CD4-positive, alpha-beta T cell (primary cell): Measurements from ENCODE around the gene AHRR. TPM values are rescaled to one million over a fixed set of nuclear protein-coding genes. Genes with fewer than 3 reads are reported as not detected.
"Not testable (repeated sequence)": the region's sequence is repeated elsewhere in the genome, so short reads cannot be mapped to it uniquely, and the experiment has no call there.

Experiments
- ATAC-seq: fragments of 200-7000 bp; cut with Tn5 transposase; one replicate; pipeline ENCODE4 v1.10.0; 2022; ENCODE audit warnings: mild to moderate bottlenecking; ENCODE audit not compliant: poor library complexity
- CTCF ChIA-PET: fragments of 350-600 bp; sonication (Branson Sonifier 250); formaldehyde crosslinking; loops from one replicate; lab custom pipeline; 2021; ENCODE audit warnings: antibody characterized with exemption, inconsistent platforms; lab: Charles Lee
- POLR2A ChIA-PET: fragments of 350-600 bp; sonication (Branson Sonifier 250); formaldehyde crosslinking; loops from one replicate; lab custom pipeline; 2021; ENCODE audit warnings: antibody characterized with exemption, inconsistent platforms; lab: Charles Lee
- DNase-seq, 14 experiments: peaks; one replicate each; pipeline ENCODE4 v3.0.0-alpha.2; 2013 to 2020; ENCODE audit warnings: mixed read lengths in 2 of 14
- H3K27ac ChIP-seq, 2 donors: one replicate each; pipeline versions ENCODE4 v1.5.1 to v1.7.0; 2013; ENCODE audit warnings: low read length in 2 of 2, low read depth in 1 of 2, mild to moderate bottlenecking in 1 of 2
- H3K27me3 ChIP-seq, 2 experiments: 1 replicate in 1 of 2; 2 replicates in 1 of 2; pipeline versions ENCODE4 v1.6.1 to v1.7.0; 2013; ENCODE audit warnings: low read length in 2 of 2, control low read depth in 1 of 2, mild to moderate bottlenecking in 1 of 2, moderate library complexity in 1 of 2; ENCODE audit not compliant: insufficient read depth in 2 of 2, control insufficient read depth in 1 of 2
- H3K36me3 ChIP-seq: one replicate; pipeline ENCODE4 v1.6.1; 2013; ENCODE audit warnings: low read length, control low read depth; ENCODE audit not compliant: insufficient read depth
- H3K4me1 ChIP-seq: one replicate; pipeline ENCODE4 v1.6.1; 2013; ENCODE audit warnings: low read length, control low read depth; ENCODE audit not compliant: insufficient read depth
- H3K4me3 ChIP-seq: one replicate; pipeline ENCODE4 v1.5.1; 2013; ENCODE audit warnings: mild to moderate bottlenecking, low read length, moderate library complexity
- H3K9me3 ChIP-seq, 2 experiments: 1 replicate in 1 of 2; 2 replicates in 1 of 2; pipeline versions ENCODE4 v1.6.1 to v1.7.0; 2013; ENCODE audit warnings: low read length in 2 of 2, mild to moderate bottlenecking in 2 of 2, control low read depth in 1 of 2, moderate library complexity in 1 of 2; ENCODE audit not compliant: control insufficient read depth in 1 of 2, insufficient read depth in 1 of 2
- H3K27ac Mint-ChIP-seq: one replicate; pipeline ENCODE4 v1.8.0; 2020; ENCODE audit warnings: mixed read lengths
- H3K27me3 Mint-ChIP-seq: one replicate; pipeline ENCODE4 v1.8.0; 2021; ENCODE audit warnings: mixed read lengths
- H3K36me3 Mint-ChIP-seq: one replicate; pipeline ENCODE4 v1.8.0; 2021; ENCODE audit warnings: low read depth, mixed read lengths
- H3K4me1 Mint-ChIP-seq: one replicate; pipeline ENCODE4 v1.8.0; 2021; ENCODE audit warnings: low read depth, mixed read lengths
- H3K4me3 Mint-ChIP-seq: one replicate; pipeline ENCODE4 v1.8.0; 2020; ENCODE audit warnings: mild to moderate bottlenecking, mixed read lengths
- H3K9me3 Mint-ChIP-seq: one replicate; pipeline ENCODE4 v1.8.0; 2020; ENCODE audit warnings: mixed read lengths
- CTCF ChIP-seq: fragments of 200-600 bp; IDR thresholded peaks from one replicate; pipeline ENCODE4 v1.8.0; 2022; ENCODE audit warnings: antibody characterized with exemption, mild to moderate bottlenecking
- intact Hi-C, 2 experiments: fragments of 100-400 bp; cut with DNase I in 1 of 2; cut with micrococcal nuclease in 1 of 2; formaldehyde crosslinking; loops; one replicate each; pipeline versions ENCODE4 v1.15.1 to v1.9.0; 2023 to 2025; cut with DNase I, micrococcal nuclease
- polyA plus RNA-seq, 2 donors: library from polyadenylated mRNA; unstranded; fragments of 120-200 nt; gene quantifications; one replicate each; pipeline ENCODE4 v1.2.1, GENCODE V29; 2013
- total RNA-seq, 174 experiments: library from RNA in 2 of 174; stranded (reverse) in 2 of 174; gene quantifications; one replicate each; pipeline ENCODE4 v1.2.3 and lab custom pipeline; 2021 to 2026

AHRR gene
- total RNA-seq: under 1 TPM; 0.45 to 0.63 TPM
- polyA plus RNA-seq (2013, experiment 1 of 2): 0.29 TPM
- 0.33 TPM for polyA plus RNA-seq (2013, experiment 2 of 2)
- total RNA-seq (lab: John Stamatoyannopoulos, UW): 0 to 5.1 (median 0.60) reads per million in 172 experiments

- DNase-seq: peak in 4 of 14 experiments; percentile 14 to 55 (median 30)
- peak; percentile 32 for ATAC-seq
- H3K4me3 ChIP-seq: peak within 1 kb of the TSS; percentile 22
Observed at GRCh38 chr5:321230-321725, at the start of gene AHRR. Gene AHRR (plus strand): TSS chr5:321714. CDS start chr5:343903, 22,189 bp downstream.

DNA sequence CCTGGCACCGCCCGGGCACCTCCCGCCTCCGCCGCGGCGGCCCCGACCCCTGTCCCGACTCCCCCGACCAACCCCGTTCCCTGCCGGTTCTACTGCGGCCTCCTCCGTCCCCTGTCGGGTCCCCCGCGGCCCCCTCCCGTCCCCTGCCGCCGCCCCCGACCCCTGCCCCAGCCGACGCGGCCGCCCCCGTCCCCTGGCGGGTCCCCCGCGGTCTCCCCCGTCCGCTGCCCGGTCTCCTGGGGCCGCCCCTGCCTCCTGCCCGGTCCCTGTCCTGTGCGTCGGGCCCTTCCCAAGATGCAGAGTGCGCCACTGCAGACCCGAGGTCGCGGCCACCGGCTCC, 49.7 kb upstream of the AHRR start:
- not testable (repeated sequence) for H3K27me3 ChIP-seq, H3K27me3 Mint-ChIP-seq, H3K9me3 Mint-ChIP-seq, ATAC-seq, DNase-seq, H3K9me3 ChIP-seq
- Mint-ChIP-seq H3K4me3 (peak overlapping the region; percentile 91), H3K4me1 (peaks cover 42% of the 10 kb centered on the region), H3K27ac (peak overlapping the region; percentile 87), H3K36me3 (peaks cover 54% of the 10 kb centered on the region)
- CTCF ChIA-PET: interaction anchor here (1.6 kb wide), 1 partner anchor 54 kb away, joined by 6 read pairs; the partner anchor contains the start of genes CCDC127 and SDHA
- peak overlapping the region; percentile 78 for H3K4me3 ChIP-seq
- H3K27ac ChIP-seq: peak overlapping the region in 1 of 2 donors; percentile 53
- POLR2A ChIA-PET: interaction anchor here (0.6 to 2.1 kb wide), 9 partner anchors 9 to 175 kb away, joined by 3 to 49 read pairs (median 3); partner anchors contain the start of genes CCDC127, EXOC3 and SDHA
- peaks cover 24% of the 10 kb centered on the region for H3K36me3 ChIP-seq
- intact Hi-C loops: loop anchor here (1.0 to 5.0 kb wide), 4 partner anchors 53 to 201 kb away; partner anchors contain the start of genes CCDC127 (in 1 of the 2), EXOC3 (in 1 of the 2) and SDHA (in 1 of the 2)
- H3K4me1 ChIP-seq: peaks cover 22% of the 10 kb centered on the region

More at GRCh38 chr5:321230-321725, at the start of gene AHRR:
- peaks cover 0 to 21% of the 10 kb centered on the region in 2 experiments for H3K9me3 ChIP-seq
- Mint-ChIP-seq H3K4me3 (peak within 1 kb of the TSS; percentile 73), H3K27me3 (peaks cover 42% of the 10 kb centered on the region), H3K36me3 (no peaks in the 10 kb centered on the region), H3K27ac (no peak within 1 kb of the TSS), H3K9me3 (no peaks in the 10 kb centered on the region), H3K4me1 (no peaks in the 10 kb centered on the region)
- peaks cover 22% of the 10 kb centered on the region for H3K4me1 ChIP-seq
- no peak within 1 kb of the TSS for H3K27ac ChIP-seq
- H3K36me3 ChIP-seq: peaks cover 6% of the 10 kb centered on the region
- TF ChIP-seq CTCF: peak; percentile 16
- ChIA-PET CTCF (no interaction called here), POLR2A (no interaction called here)
- H3K27me3 ChIP-seq: peaks cover 31 to 53% of the 10 kb centered on the region in 2 experiments
- intact Hi-C loops: no loop called here

DNA sequence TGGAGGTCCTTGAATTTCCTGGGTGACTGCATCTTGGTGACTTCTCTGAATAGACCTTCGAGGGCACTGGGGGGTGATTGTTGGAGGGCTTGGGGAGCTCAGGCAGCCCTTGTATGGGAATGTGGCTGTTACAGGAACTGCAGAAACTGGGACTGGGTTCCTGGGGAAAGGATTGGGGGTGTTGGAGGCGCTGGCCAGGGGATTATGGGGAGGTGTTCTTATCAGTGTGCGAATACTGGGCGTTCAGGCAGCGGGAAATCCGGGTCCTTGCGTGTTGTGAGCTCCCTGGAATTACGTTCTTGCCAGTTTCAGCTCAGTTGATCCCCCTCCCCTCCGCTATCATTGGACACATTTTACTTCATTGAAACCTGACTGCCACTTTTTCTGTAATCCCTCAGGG, 48.4 kb upstream of the AHRR start:
- Histone ChIP-seq H3K36me3 (peaks cover 25% of the 10 kb centered on the region), H3K4me1 (peaks cover 22% of the 10 kb centered on the region)
- H3K9me3 ChIP-seq, H3K27me3 Mint-ChIP-seq, ATAC-seq, H3K27me3 ChIP-seq, H3K4me3 ChIP-seq, CTCF ChIA-PET, DNase-seq, POLR2A ChIA-PET, H3K27ac ChIP-seq, H3K9me3 Mint-ChIP-seq: not testable (repeated sequence)
- intact Hi-C loops: loop anchor here in 1 of 2 experiments (5.0 kb wide), 2 partner anchors 169 to 199 kb away; partner anchors contain the start of gene EXOC3
- Mint-ChIP-seq H3K4me1 (peaks cover 42% of the 10 kb centered on the region), H3K27ac (peak overlapping the region; percentile 72), H3K4me3 (peak overlapping the region; percentile 91), H3K36me3 (peaks cover 44% of the 10 kb centered on the region)

DNA sequence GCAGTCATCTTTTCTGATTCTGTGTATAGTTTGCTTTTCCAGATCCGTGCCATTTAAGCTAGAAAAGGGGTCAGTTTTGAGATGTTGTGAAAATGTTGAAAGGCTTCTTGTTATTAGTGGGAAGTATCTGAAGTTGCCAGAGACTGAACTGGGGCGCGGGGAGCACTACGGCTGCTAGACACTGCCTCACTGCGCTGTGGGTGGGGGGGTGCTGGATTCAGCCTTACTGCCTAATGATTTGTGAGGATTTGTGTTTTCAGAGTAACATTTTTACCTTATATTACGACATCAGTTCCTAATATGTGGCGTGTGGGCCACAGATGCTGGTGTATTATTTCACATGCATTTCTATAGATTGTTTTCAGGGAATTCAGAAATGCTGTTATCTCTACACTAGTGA, 48.0 kb upstream of the AHRR start:
- CTCF ChIA-PET, POLR2A ChIA-PET: not testable (repeated sequence)
- intact Hi-C loops: loop anchor here in 1 of 2 experiments (5.0 kb wide), 2 partner anchors 169 to 199 kb away; partner anchors contain the start of gene EXOC3

DNA sequence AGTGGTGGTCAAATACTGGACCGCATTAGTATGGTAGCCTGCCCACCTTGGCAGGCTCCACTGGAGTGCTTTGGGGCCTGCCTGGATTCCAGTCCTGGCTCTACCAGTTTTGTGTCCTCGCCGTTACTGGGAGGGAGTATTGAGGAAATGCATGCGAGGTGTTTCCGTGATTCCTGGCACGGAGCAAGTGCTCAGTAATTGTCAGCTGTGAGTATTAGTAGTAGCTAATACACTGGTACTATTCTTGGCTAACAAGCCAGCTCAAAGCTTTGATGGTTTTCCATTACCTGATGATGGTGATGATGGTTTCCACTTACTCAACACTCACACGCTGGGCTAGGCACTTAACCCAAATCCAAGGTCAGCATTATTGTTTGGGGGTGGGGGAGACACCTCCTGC, 47.2 kb upstream of the AHRR start:
- H3K4me3 Mint-ChIP-seq: peak overlapping the region; percentile 54
- ATAC-seq, H3K27ac ChIP-seq, H3K4me3 ChIP-seq, POLR2A ChIA-PET, H3K27ac Mint-ChIP-seq, H3K27me3 Mint-ChIP-seq, CTCF ChIA-PET, H3K9me3 ChIP-seq, DNase-seq, H3K27me3 ChIP-seq, H3K9me3 Mint-ChIP-seq: not testable (repeated sequence)
- intact Hi-C loops: loop anchor here in 1 of 2 experiments (5.0 kb wide), 2 partner anchors 168 to 198 kb away; partner anchors contain the start of gene EXOC3
- peaks cover 46% of the 10 kb centered on the region for H3K4me1 Mint-ChIP-seq
- Histone ChIP-seq H3K36me3 (peaks cover 29% of the 10 kb centered on the region), H3K4me1 (peaks cover 22% of the 10 kb centered on the region)
- H3K36me3 Mint-ChIP-seq: peaks cover 50% of the 10 kb centered on the region

More for the DNA sequence above, 48.0 kb upstream of the AHRR start:
- not testable (repeated sequence) for DNase-seq, H3K4me3 ChIP-seq, H3K27me3 ChIP-seq, H3K9me3 Mint-ChIP-seq, H3K27ac ChIP-seq, H3K27me3 Mint-ChIP-seq, H3K9me3 ChIP-seq, ATAC-seq
- Mint-ChIP-seq H3K36me3 (peaks cover 44% of the 10 kb centered on the region), H3K4me1 (peaks cover 42% of the 10 kb centered on the region), H3K27ac (peak overlapping the region; percentile 72), H3K4me3 (peak overlapping the region; percentile 91)
- peaks cover 22% of the 10 kb centered on the region for H3K4me1 ChIP-seq
- peaks cover 25% of the 10 kb centered on the region for H3K36me3 ChIP-seq
